CD1c-positive myeloid dendritic cell (primary cell): ENCODE results near the gene WDR7.

ENCODE experiments used
- DNase-seq: peaks from one replicate; pipeline ENCODE4 v3.0.0-alpha.2; 2016; ENCODE audit errors: extremely low spot score

The WDR7 gene

GRCh38 chr18:56889621-56890020 lies 238.5 kb downstream of the WDR7 start:
- DNase-seq = no peak

- no peak for DNase-seq
Measured at GRCh38 chr18:56890632-56891031, 239.5 kb downstream of the WDR7 start.

- DNase-seq = no peak
Measured at GRCh38 chr18:56891116-56891515, 240.0 kb downstream of the WDR7 start.

GRCh38 chr18:56891870-56892269 lies 240.7 kb downstream of the WDR7 start:
- DNase-seq = no peak

- no peak for DNase-seq
Measured at GRCh38 chr18:56897122-56897521, 246.0 kb downstream of the WDR7 start.

- DNase-seq = no peak
Measured at GRCh38 chr18:56899660-56900059, 248.5 kb downstream of the WDR7 start.

DNA sequence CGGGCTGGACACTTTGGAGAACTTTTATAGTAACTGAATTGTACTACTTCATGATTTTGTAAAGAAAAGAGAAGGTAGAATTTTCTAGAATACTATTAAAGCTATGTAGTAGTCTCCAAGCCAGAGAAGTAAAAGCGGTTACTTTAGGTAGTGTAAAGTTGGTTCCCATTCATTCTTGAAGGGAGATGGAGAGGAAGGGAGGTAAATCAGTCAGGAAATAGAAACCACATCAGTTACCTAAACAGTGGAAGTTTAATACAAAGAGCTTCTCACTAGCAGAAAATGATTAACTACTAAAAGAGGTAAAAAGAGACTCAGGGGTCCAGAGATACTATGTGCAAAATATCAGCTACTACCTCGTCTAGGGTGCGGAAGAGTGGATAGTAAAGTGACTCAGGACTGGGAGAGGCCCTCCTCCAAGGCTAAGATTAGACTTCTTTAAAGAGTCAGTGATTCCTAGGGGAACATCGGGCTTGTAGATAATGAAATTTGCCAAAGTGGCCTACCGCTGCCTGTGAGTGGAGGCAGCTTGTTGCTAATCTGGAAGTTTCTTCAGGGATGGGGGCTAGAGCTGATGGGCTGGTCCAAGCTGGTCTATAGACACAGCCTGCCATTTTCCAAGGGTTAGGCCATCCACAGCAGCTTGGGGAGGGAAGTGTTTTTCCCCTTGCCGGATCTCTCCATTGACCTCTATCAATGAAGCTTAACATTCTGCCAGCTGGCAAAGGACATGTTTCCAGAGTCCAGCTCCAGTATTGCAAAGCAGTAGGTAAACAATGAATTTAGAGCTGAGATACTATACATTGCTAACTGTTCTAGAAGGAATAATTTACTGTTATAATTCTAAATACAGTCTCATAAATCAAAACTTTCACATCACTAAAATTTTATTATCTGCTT lies 249.3 kb downstream of the WDR7 start:
- no peak for DNase-seq

- DNase-seq = no peak
Measured at GRCh38 chr18:56901919-56902318, 250.8 kb downstream of the WDR7 start.

GRCh38 chr18:56902653-56903052 lies 251.5 kb downstream of the WDR7 start:
- no peak for DNase-seq

DNA sequence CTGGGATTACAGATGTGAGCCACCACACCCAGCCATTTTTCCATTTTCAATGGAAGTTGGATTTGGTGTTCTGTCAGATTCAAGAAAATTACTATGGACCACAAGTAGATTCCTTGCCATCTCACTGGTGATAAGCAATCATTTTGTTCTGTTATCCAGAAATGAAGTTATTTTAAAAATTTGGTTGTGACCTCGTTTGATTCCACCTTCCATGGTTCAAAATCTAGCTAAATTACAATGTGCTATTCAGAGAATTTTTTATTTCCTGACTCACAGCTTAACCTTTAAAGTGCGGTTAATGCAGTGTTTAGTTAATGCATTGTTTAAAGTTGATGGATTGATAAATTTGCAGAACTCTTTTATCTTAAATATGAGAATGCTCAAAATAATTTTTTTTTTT lies 252.5 kb downstream of the WDR7 start:
- no peak for DNase-seq

- no peak for DNase-seq
Measured at GRCh38 chr18:56907771-56908170, 256.6 kb downstream of the WDR7 start.

DNA sequence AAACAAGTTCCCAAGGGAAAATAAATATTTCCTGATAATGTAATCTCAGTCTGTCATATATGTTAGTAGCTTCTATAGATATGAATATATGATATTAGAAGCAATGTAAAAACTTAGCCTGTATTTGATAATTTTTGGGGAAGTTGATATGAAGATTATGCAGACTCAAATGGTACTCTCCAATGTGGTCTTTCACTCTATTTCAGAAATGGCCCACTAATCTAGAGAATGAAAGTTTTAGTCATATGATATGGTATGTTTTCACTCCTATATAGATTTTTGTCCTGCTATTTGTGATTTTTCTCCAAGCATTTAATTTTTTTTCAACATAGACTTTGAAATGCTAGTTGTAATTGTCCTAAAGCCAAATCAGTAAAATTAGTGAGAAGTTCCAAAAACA lies 259.1 kb downstream of the WDR7 start:
- DNase-seq = no peak

- DNase-seq = no peak
Measured at GRCh38 chr18:56910967-56911366, 259.8 kb downstream of the WDR7 start.

DNA sequence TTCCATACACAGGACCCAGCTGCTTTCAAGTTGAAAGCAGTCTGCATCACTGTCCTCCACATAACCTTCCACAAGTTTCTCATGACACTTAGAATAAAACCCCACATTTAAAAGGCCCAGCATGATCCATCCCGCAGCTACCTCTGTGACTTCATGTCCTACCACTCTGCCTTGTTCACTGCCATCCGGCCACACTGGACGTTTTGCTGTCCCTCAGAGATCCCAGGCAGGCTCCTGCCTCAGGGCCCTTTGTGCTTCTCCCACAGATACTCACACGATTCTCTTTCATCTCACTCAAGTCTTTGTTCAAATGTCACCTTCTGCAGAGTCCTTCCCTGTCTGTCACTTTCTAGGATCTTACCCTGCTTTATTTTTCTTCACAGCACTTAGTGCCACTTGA lies 262.8 kb downstream of the WDR7 start:
- DNase-seq = no peak

GRCh38 chr18:56919190-56919589 lies 268.0 kb downstream of the WDR7 start:
- DNase-seq = no peak

DNA sequence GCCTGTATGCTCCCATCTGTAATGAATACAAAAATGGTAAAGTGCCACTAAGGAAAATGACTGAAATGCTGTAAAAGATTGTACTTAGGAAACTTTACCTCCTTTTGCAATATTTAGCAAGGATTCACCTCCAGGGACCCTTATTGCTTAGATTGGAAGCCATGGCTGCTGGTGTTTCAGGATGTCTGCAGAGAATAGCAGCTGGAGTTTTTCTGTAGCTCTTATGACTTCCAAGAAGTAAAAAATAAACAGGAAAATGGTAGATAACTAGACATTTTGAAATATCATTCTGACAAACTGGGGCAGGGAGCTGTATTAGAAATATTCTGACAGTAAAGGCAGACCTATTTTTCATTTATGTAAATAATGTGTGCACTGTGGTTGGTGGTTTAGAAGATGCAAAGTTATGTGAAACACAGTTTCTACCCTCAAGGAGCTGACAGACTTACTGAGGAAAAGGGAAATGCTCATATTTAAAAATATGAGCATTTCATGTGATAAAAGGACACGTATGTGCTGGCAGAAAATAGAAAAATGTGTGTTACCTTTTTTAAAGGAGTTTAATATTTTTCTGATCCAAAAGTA lies 270.8 kb downstream of the WDR7 start:
- DNase-seq = no peak

GRCh38 chr18:56926734-56927133 lies 275.6 kb downstream of the WDR7 start:
- no peak for DNase-seq

DNA sequence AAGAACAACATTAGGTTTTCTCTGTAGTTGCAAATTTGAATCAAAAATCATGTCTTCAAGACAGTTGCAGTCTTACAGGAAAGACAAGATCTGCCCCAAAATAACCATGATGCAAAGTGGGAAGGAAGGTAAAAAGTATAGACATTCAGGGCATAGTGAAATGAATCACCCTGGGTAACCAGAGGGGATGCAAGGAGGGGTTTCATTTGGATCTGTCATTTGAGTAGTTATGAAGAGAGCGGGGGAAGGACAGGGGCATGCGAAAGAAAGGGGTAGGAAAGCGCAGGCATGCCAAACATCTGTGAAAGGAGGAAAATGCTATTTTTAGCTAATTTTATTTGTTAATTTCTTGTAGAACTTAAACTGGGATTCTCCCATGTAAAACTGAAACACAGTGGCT lies 276.6 kb downstream of the WDR7 start:
- no peak for DNase-seq

- DNase-seq = no peak
Measured at GRCh38 chr18:56929886-56930285, 278.7 kb downstream of the WDR7 start.

DNA sequence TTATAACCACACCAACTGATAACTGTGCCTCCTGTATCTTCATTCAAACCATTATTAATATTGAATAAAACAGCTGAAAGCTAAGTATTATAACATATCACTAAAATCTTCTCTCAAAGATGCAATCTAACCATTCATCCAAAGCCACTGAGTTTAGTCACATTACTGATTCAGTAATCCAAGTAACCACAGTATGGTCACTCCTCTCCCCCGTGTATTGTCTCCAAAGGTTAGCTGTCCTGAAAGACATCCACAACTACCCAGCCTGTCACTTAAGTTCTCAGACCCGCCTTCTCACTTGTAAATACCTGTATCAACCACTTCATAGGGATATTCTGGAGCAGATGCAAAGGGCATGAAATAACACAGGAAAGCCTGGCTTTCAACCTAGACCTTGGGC lies 282.3 kb downstream of the WDR7 start:
- no peak for DNase-seq

DNA sequence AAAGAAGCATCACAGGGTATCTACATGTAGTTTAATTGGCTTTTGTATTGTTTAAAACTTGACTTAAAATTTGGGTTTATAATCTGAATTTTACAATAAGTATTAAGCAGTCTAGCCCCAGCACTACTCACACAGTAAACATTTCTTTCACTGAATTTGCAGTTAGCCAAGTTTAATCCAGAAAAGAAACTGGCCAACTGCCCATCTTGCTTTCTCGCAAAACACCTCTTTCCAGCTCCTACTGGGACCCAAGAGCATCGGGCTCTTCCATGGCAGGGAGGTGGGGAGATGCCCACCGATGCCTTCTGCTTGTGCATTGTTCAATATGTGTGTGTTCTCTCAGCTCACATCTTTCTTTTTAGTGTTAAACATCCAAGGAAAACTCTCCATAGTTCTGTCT lies 283.0 kb downstream of the WDR7 start:
- no peak for DNase-seq

DNA sequence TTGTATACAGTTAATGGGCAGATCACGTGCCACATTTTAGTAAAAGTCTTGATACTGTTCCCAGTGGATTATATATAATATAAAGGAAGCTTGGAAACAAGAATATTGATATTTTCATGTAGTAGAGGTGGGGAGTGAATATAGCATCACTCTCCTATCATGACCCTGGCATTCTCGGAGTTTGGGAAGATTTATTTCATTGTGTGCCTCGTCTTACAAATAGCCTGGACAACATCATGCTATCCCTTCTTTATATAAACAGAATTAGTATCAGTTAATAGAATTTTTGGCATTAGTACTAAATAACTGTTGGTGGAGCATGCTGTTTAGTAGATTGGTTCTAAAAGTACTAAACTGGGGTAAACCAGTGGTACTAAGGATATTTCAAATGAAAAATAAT lies 283.7 kb downstream of the WDR7 start:
- DNase-seq = no peak

GRCh38 chr18:56935434-56936040 lies 284.4 kb downstream of the WDR7 start:
- DNase-seq = no peak
